ENCODE results near the gene SFMBT1. TPM values are rescaled to one million over a fixed set of nuclear protein-coding genes. Genes with fewer than 3 reads are reported as not detected.

Gene SFMBT1
- total RNA-seq, 4 donors from 2014 or later: 17.2 to 35.3 (median 31.1) TPM

GRCh38 chr3:52872245-52872644, 173.6 kb downstream of the SFMBT1 start:
- WGBS, 2 donors: 97% methylated on average over 3 of the region's 3 CpGs

GRCh38 chr3:52871761-52872160, 174.1 kb downstream of the SFMBT1 start:
- Histone ChIP-seq H3K9me3 (no peaks in the 10 kb centered on the region), H3K36me3 (no peaks in the 10 kb centered on the region), H3K4me3 (replicated peaks in 1 of 3) (no peak overlapping the region), H3K27ac (no peak overlapping the region), H3K4me1 (peaks cover 0 to 13% of the 10 kb centered on the region in 2 donors), H3K27me3 (no peaks in the 10 kb centered on the region)
- 88 to 89% methylated on average over 9 of the region's 9 CpGs for WGBS, 2 donors
- intact Hi-C loops (cut with DNase I): no loop called here
- no peak for DNase-seq
- TF ChIP-seq CTCF (IDR thresholded peaks at IDR 0.05) (no peak), POLR2A (IDR thresholded peaks at IDR 0.05) (no peak)

More at GRCh38 chr3:52872245-52872644, 173.6 kb downstream of the SFMBT1 start:
- no peak for DNase-seq
- Histone ChIP-seq H3K4me3 (replicated peaks in 1 of 3) (no peak overlapping the region), H3K27me3 (no peaks in the 10 kb centered on the region), H3K4me1 (peaks cover 0 to 13% of the 10 kb centered on the region in 2 donors), H3K36me3 (no peaks in the 10 kb centered on the region), H3K27ac (no peak overlapping the region), H3K9me3 (no peaks in the 10 kb centered on the region)
- no peak for TF ChIP-seq CTCF (IDR thresholded peaks at IDR 0.05)
- TF ChIP-seq POLR2A (IDR thresholded peaks at IDR 0.05): no peak
- intact Hi-C loops (cut with DNase I): no loop called here

GRCh38 chr3:52870471-52870870, 175.4 kb downstream of the SFMBT1 start:
- H3K4me1 ChIP-seq: peaks cover 0 to 9% of the 10 kb centered on the region in 2 donors
- H3K36me3 ChIP-seq: no peaks in the 10 kb centered on the region
- 40 to 78% methylated on average over 10 of the region's 10 CpGs for WGBS, 2 donors
- no peaks in the 10 kb centered on the region for H3K9me3 ChIP-seq
- no peak overlapping the region for H3K27ac ChIP-seq
- peak; percentile 36 to 45 for DNase-seq
- TF ChIP-seq CTCF (IDR thresholded peaks at IDR 0.05): no peak
- H3K4me3 ChIP-seq (replicated peaks in 1 of 3): no peak overlapping the region
- no peaks in the 10 kb centered on the region for H3K27me3 ChIP-seq
- intact Hi-C loops (cut with DNase I): no loop called here

GRCh38 chr3:52866427-52866826, 179.4 kb downstream of the SFMBT1 start:
- H3K9me3 ChIP-seq: no peaks in the 10 kb centered on the region
- no peak overlapping the region for H3K4me3 ChIP-seq (replicated peaks in 1 of 3)
- TF ChIP-seq CTCF (IDR thresholded peaks at IDR 0.05): no peak
- no peak for TF ChIP-seq POLR2A (IDR thresholded peaks at IDR 0.05)
- no peak overlapping the region for H3K27ac ChIP-seq
- 81 to 89% methylated on average over 12 of the region's 12 CpGs for WGBS, 2 donors
- H3K27me3 ChIP-seq: no peaks in the 10 kb centered on the region
- no peaks in the 10 kb centered on the region for H3K36me3 ChIP-seq
- peak in 1 of 2 donors; percentile 25 for DNase-seq
- peaks cover 0 to 9% of the 10 kb centered on the region in 2 donors for H3K4me1 ChIP-seq
- intact Hi-C loops (cut with DNase I): no loop called here

GRCh38 chr3:52865994-52866393, 179.9 kb downstream of the SFMBT1 start:
- intact Hi-C loops (cut with DNase I): no loop called here
- Histone ChIP-seq H3K9me3 (no peaks in the 10 kb centered on the region), H3K4me1 (peaks cover 0 to 9% of the 10 kb centered on the region in 2 donors), H3K27me3 (no peaks in the 10 kb centered on the region), H3K27ac (no peak overlapping the region), H3K4me3 (replicated peaks in 1 of 3) (no peak overlapping the region), H3K36me3 (no peaks in the 10 kb centered on the region)
- TF ChIP-seq CTCF (IDR thresholded peaks at IDR 0.05) (no peak), POLR2A (IDR thresholded peaks at IDR 0.05) (no peak)
- peak in 1 of 2 donors; percentile 34 for DNase-seq
- 69 to 85% methylated on average over 13 of the region's 13 CpGs for WGBS, 2 donors
